ENCODE measurements around the gene CTSZ. TPM values are rescaled to one million over a fixed set of nuclear protein-coding genes. Genes with fewer than 3 reads are reported as not detected.

CTSZ gene
- polyA plus RNA-seq, 4 donors: 75.6 to 88.3 (median 82.5) TPM

- DNase-seq (ENCODE audit: low read depth in 4 of 4, low spot score in 3 of 4): no peak
These were observed 6.0 kb downstream of the CTSZ start for GRCh38 chr20:59001068-59001448.

- no peak for DNase-seq (ENCODE audit: low read depth in 4 of 4, low spot score in 3 of 4)
These were observed 6.7 kb downstream of the CTSZ start for GRCh38 chr20:59000326-59000725.

- DNase-seq (ENCODE audit: low read depth in 4 of 4, low spot score in 3 of 4): no peak
These were observed 8.4 kb downstream of the CTSZ start for GRCh38 chr20:58998656-58999055.

- DNase-seq (ENCODE audit: low read depth in 4 of 4, low spot score in 3 of 4): no peak
These were observed 9.8 kb downstream of the CTSZ start for GRCh38 chr20:58997141-58997770.

GRCh38 chr20:58996226-58996611, 10.8 kb downstream of the CTSZ start:
- no peak for DNase-seq (ENCODE audit: low read depth in 4 of 4, low spot score in 3 of 4)

- no peak for DNase-seq (ENCODE audit: low read depth in 4 of 4, low spot score in 3 of 4)
These were observed 11.4 kb downstream of the CTSZ start for GRCh38 chr20:58995461-58996225.

- DNase-seq (ENCODE audit: low read depth in 4 of 4, low spot score in 3 of 4): no peak
These were observed 12.5 kb downstream of the CTSZ start for GRCh38 chr20:58994390-58995159.

- DNase-seq (ENCODE audit: low read depth in 4 of 4, low spot score in 3 of 4): no peak
These were observed 13.5 kb downstream of the CTSZ start for GRCh38 chr20:58993332-58994248.

GRCh38 chr20:58992911-58993310, 14.1 kb downstream of the CTSZ start:
- DNase-seq (ENCODE audit: low read depth in 4 of 4, low spot score in 3 of 4): no peak

- DNase-seq (ENCODE audit: low read depth in 4 of 4, low spot score in 3 of 4): no peak
These were observed 15.3 kb downstream of the CTSZ start for GRCh38 chr20:58991715-58992114.

GRCh38 chr20:58990651-58991445, 16.2 kb downstream of the CTSZ start:
- no peak for DNase-seq (ENCODE audit: low read depth in 4 of 4, low spot score in 3 of 4)

- no peak for DNase-seq (ENCODE audit: low read depth in 4 of 4, low spot score in 3 of 4)
These were observed 17.9 kb downstream of the CTSZ start for GRCh38 chr20:58989196-58989595.

GRCh38 chr20:58988565-58988882, 18.5 kb downstream of the CTSZ start:
- no peak for DNase-seq (ENCODE audit: low read depth in 4 of 4, low spot score in 3 of 4)

GRCh38 chr20:58987790-58988564, 19.1 kb downstream of the CTSZ start:
- no peak for DNase-seq (ENCODE audit: low read depth in 4 of 4, low spot score in 3 of 4)

GRCh38 chr20:58986968-58987517, 20.0 kb downstream of the CTSZ start:
- DNase-seq (ENCODE audit: low read depth in 4 of 4, low spot score in 3 of 4): no peak

GRCh38 chr20:58986286-58986967, 20.6 kb downstream of the CTSZ start:
- DNase-seq (ENCODE audit: low read depth in 4 of 4, low spot score in 3 of 4): no peak

GRCh38 chr20:58985656-58986055, 21.4 kb downstream of the CTSZ start:
- no peak for DNase-seq (ENCODE audit: low read depth in 4 of 4, low spot score in 3 of 4)

GRCh38 chr20:58984691-58985090, 22.4 kb downstream of the CTSZ start:
- no peak for DNase-seq (ENCODE audit: low read depth in 4 of 4, low spot score in 3 of 4)
